ENCODE data around the gene CCNY. TPM values are rescaled to one million over a fixed set of nuclear protein-coding genes. Genes with fewer than 3 reads are reported as not detected.
A peak's percentile ranks its signal among the peaks of the same experiment; 100 is the strongest.
"Not testable (repeated sequence)": the region's sequence is repeated elsewhere in the genome, so short reads cannot be mapped to it uniquely, and the experiment has no call there.

Gene CCNY
- polyA plus RNA-seq, 2 of the 4 experiments (the other 2 are of a cell fraction) = 28.1 to 55.5 TPM

- TF ChIP-seq ESRRA (IDR thresholded peaks at IDR 0.05; ENCODE audit: borderline replicate concordance, low read length) = no peak
- no peak for TF ChIP-seq KDM5A (IDR thresholded peaks at IDR 0.05)
- no peak for TF ChIP-seq TP53 (CRISPR knock-in tag; IDR thresholded peaks at IDR 0.05)
- TF ChIP-seq ZNF302 (CRISPR knock-in tag; IDR thresholded peaks at IDR 0.05) = no peak
- TF ChIP-seq GATA3 (IDR thresholded peaks at IDR 0.05; ENCODE audit: borderline replicate concordance) = no peak
- TF ChIP-seq E2F6 (IDR thresholded peaks at IDR 0.05; ENCODE audit: borderline replicate concordance, low read depth) = no peak
- TF ChIP-seq HMGXB4 (CRISPR knock-in tag; IDR thresholded peaks at IDR 0.05; ENCODE audit: borderline replicate concordance) = no peak
- no peak for TF ChIP-seq PHF8 (IDR thresholded peaks at IDR 0.05; ENCODE audit: borderline replicate concordance, low read depth)
- TF ChIP-seq RCOR1 (IDR thresholded peaks at IDR 0.05; ENCODE audit: low read depth, low read length) = no peak
- TF ChIP-seq ELK1 (IDR thresholded peaks at IDR 0.05; ENCODE audit: low read depth, low read length) = no peak
- TF ChIP-seq SREBF2 (IDR thresholded peaks at IDR 0.05) = no peak
- no peak for TF ChIP-seq RAD21 (conservative IDR thresholded peaks at IDR 0.05 in 1 of 2, IDR thresholded peaks at IDR 0.05 in 1 of 2)
- TF ChIP-seq RFX5 (IDR thresholded peaks at IDR 0.05) = no peak
- TF ChIP-seq TFCP2L1 (CRISPR knock-in tag; IDR thresholded peaks at IDR 0.05) = no peak
- TF ChIP-seq CTCF (IDR thresholded peaks at IDR 0.05) = no peak
- Histone ChIP-seq H3K4me3 (no peak overlapping the region), H3K4me2 (no peak overlapping the region; the same call in 2 of the 3 replicates), H3K4me1 (peaks cover 60% of the 10 kb centered on the region), H3K27ac (peak overlapping the region in 1 of 2 experiments; percentile 43; a peak in 2 of 6 replicates), H3K9me3 (no peaks in the 10 kb centered on the region)
- DNase-seq (ENCODE audit: low read depth in 1 of 2, low spot score in 1 of 2) (no peak), ATAC-seq (no peak), FAIRE-seq (no peak)
- CTCF ChIA-PET = interaction anchor here (0.6 to 1.2 kb wide), 4 partner anchors 9 to 298 kb away, joined by 3 to 4 read pairs (median 3); no protein-coding TSS in a partner anchor
- POLR2A ChIA-PET = no interaction called here
Measured at GRCh38 chr10:35417795-35418194, 81.5 kb downstream of the CCNY start.

- ATAC-seq; CTCF ChIA-PET; POLR2A ChIA-PET; H3K4me2 ChIP-seq; H3K4me3 ChIP-seq; FAIRE-seq; DNase-seq (ENCODE audit: low read depth in 1 of 2, low spot score in 1 of 2); H3K9me3 ChIP-seq: not testable (repeated sequence)
- WGBS (ENCODE audit: missing lambda C conversion rate) = 95% methylated on average over 10 of the region's 10 CpGs
- H3K4me1 ChIP-seq = peaks cover 60% of the 10 kb centered on the region
- H3K27ac ChIP-seq = peak overlapping the region in 1 of 2 experiments; percentile 43; a peak in 1 of 6 replicates
- 0 out of 2 replicates have a peak, but pooled peaks have one; percentile 30 for TF ChIP-seq KDM1A (IDR thresholded peaks at IDR 0.05; ENCODE audit: low read depth)
Measured at GRCh38 chr10:35418580-35418979, 82.3 kb downstream of the CCNY start.

GRCh38 chr10:35420044-35420443, 83.7 kb downstream of the CCNY start:
- ChIA-PET POLR2A (interaction anchor here (1.4 kb wide), 1 partner anchor 126 kb away, joined by 3 read pairs; no protein-coding TSS in a partner anchor), CTCF (interaction anchor here (1.0 to 2.2 kb wide), 4 partner anchors 10 to 143 kb away, joined by 4 to 7 read pairs (median 6); no protein-coding TSS in a partner anchor)
- DNase-seq (ENCODE audit: low read depth in 1 of 2, low spot score in 1 of 2) (peak in 1 of 2 experiments; percentile 60), ATAC-seq (peak in 1 of 2 experiments; percentile 45; a peak in 3 of 6 replicates), FAIRE-seq (peak; percentile 74)
- Histone ChIP-seq H3K9me3 (no peaks in the 10 kb centered on the region), H3K27ac (peak overlapping the region; percentile 79 to 90), H3K4me3 (no peak overlapping the region), H3K4me2 (peak overlapping the region; percentile 84), H3K4me1 (peaks cover 72% of the 10 kb centered on the region)
- 8% methylated on average over 2 of the region's 2 CpGs for WGBS (ENCODE audit: missing lambda C conversion rate)
- TF ChIP-seq FOSL2 (IDR thresholded peaks at IDR 0.05) (0 out of 2 replicates have a peak, but pooled peaks have one; percentile 31), FOSL2 (CRISPR knock-in tag; IDR thresholded peaks at IDR 0.05) (peak; percentile 63), JUN (IDR thresholded peaks at IDR 0.05) (no peak), EP300 (IDR thresholded peaks at IDR 0.05) (no peak), CEBPB (IDR thresholded peaks at IDR 0.05) (0 out of 4 replicates have a peak, but pooled peaks of 1 of the 2 experiments have one; percentile 19), RAD21 (conservative IDR thresholded peaks at IDR 0.05 in 1 of 2, IDR thresholded peaks at IDR 0.05 in 1 of 2) (no peak), BHLHE40 (IDR thresholded peaks at IDR 0.05; ENCODE audit: low read depth, low read length) (no peak)
